ENCODE data around the gene ARID3A. TPM values are rescaled to one million over a fixed set of nuclear protein-coding genes. Genes with fewer than 3 reads are reported as not detected.

The ARID3A gene
- total RNA-seq, 1 experiment from 2014 or later, result 28.9 TPM

DNA sequence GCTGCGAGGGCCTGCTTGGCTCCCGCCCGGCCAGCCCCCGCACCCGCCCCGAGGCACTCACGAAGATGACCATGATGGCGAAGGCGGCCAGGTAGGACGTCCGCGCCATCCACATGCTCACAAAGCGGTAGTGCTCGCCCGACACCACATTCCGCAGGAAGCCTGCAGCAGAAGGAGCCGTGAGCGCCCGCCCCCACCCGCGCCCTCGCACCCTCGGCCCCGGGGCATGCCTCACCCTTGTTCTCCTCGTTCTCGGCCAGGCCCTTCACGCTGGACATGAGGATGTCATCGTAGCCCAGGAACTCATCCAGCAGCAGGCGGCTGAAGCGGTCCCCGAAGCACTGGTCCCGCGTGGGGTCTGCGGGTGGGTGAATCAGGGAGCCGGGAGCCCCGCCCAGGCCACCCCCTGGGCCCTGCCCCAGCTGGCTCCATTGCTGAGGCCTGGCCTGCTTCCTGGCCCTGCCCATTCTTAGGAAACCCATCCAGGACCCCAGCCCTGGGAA, 86.0 kb downstream of the ARID3A start:
- Histone ChIP-seq H3K4me3 (ENCODE audit: low read depth in 2 of 2, low read length in 2 of 2) (no peak overlapping the region), H3K9me3 (ENCODE audit: control insufficient read depth, insufficient read depth, low read depth, low read length) (no peaks in the 10 kb centered on the region), H3K27ac (ENCODE audit: low read length) (no peak overlapping the region), H3K4me1 (ENCODE audit: control insufficient read depth, insufficient read depth, low read length) (peaks cover 5% of the 10 kb centered on the region), H3K36me3 (ENCODE audit: control insufficient read depth, insufficient read depth, low read length) (no peaks in the 10 kb centered on the region), H3K27me3 (ENCODE audit: control insufficient read depth, insufficient read depth, low read length) (no peaks in the 10 kb centered on the region)
- in situ Hi-C loops (cut with HindIII; ENCODE audit: low pct_unique_long_range_greater_than_20kb, low sequenced_read_pairs) (no loop called here), intact Hi-C loops (cut with micrococcal nuclease; ENCODE audit: unreplicated experiment) (no loop called here)
- no peak for DNase-seq (ENCODE audit: low read depth, low spot score)
- BruUV-seq (replicated peaks), result no TSS peak
- TF ChIP-seq, protein P1, sequence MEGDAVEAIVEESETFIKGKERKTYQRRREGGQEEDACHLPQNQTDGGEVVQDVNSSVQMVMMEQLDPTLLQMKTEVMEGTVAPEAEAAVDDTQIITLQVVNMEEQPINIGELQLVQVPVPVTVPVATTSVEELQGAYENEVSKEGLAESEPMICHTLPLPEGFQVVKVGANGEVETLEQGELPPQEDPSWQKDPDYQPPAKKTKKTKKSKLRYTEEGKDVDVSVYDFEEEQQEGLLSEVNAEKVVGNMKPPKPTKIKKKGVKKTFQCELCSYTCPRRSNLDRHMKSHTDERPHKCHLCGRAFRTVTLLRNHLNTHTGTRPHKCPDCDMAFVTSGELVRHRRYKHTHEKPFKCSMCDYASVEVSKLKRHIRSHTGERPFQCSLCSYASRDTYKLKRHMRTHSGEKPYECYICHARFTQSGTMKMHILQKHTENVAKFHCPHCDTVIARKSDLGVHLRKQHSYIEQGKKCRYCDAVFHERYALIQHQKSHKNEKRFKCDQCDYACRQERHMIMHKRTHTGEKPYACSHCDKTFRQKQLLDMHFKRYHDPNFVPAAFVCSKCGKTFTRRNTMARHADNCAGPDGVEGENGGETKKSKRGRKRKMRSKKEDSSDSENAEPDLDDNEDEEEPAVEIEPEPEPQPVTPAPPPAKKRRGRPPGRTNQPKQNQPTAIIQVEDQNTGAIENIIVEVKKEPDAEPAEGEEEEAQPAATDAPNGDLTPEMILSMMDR (IDR thresholded peaks at IDR 0.05), result no peak
- TF ChIP-seq TCF7L2 (IDR thresholded peaks at IDR 0.05; ENCODE audit: low read depth, low read length), result no peak
- TF ChIP-seq SIN3A (IDR thresholded peaks at IDR 0.05; ENCODE audit: borderline replicate concordance, insufficient read depth, low read depth, low read length), result no peak
- TF ChIP-seq POLR2AphosphoS5 (IDR thresholded peaks at IDR 0.05; ENCODE audit: low read depth, low read length), result no peak
- TF ChIP-seq, protein P2, sequence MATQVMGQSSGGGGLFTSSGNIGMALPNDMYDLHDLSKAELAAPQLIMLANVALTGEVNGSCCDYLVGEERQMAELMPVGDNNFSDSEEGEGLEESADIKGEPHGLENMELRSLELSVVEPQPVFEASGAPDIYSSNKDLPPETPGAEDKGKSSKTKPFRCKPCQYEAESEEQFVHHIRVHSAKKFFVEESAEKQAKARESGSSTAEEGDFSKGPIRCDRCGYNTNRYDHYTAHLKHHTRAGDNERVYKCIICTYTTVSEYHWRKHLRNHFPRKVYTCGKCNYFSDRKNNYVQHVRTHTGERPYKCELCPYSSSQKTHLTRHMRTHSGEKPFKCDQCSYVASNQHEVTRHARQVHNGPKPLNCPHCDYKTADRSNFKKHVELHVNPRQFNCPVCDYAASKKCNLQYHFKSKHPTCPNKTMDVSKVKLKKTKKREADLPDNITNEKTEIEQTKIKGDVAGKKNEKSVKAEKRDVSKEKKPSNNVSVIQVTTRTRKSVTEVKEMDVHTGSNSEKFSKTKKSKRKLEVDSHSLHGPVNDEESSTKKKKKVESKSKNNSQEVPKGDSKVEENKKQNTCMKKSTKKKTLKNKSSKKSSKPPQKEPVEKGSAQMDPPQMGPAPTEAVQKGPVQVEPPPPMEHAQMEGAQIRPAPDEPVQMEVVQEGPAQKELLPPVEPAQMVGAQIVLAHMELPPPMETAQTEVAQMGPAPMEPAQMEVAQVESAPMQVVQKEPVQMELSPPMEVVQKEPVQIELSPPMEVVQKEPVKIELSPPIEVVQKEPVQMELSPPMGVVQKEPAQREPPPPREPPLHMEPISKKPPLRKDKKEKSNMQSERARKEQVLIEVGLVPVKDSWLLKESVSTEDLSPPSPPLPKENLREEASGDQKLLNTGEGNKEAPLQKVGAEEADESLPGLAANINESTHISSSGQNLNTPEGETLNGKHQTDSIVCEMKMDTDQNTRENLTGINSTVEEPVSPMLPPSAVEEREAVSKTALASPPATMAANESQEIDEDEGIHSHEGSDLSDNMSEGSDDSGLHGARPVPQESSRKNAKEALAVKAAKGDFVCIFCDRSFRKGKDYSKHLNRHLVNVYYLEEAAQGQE (IDR thresholded peaks at IDR 0.05; ENCODE audit: insufficient read depth in 1 of 2, low read depth in 2 of 2, low read length in 1 of 2), result no peak
- no peak for ATAC-seq
- ChIA-PET CTCF (no interaction called here), POLR2A (no interaction called here)

DNA sequence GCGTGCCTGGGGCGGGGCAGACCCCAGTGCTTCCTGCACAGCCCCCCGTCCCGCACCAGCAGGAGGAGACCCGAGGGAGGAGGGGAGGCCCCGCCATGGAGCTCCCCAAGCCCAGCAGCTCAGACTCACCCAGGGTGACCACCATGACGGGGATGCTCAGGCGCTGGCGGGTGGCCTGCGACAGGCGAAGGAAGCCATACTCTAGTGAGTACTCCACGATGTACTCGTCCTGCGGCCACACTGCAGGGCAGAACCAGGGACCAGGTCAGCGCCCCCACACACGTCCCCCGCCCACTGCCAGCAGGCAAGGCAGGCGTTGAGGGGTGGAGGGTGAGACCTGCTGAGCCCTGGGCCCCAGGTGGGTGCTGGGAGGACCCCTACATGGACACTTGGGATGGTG, 86.5 kb downstream of the ARID3A start:
- BruUV-seq (replicated peaks), result no TSS peak
- no peak for DNase-seq (ENCODE audit: low read depth, low spot score)
- intact Hi-C loops (cut with micrococcal nuclease; ENCODE audit: unreplicated experiment), result no loop called here
- TF ChIP-seq POLR2AphosphoS5 (IDR thresholded peaks at IDR 0.05; ENCODE audit: low read depth, low read length) (no peak), TCF7L2 (IDR thresholded peaks at IDR 0.05; ENCODE audit: low read depth, low read length) (no peak), SIN3A (IDR thresholded peaks at IDR 0.05; ENCODE audit: borderline replicate concordance, insufficient read depth, low read depth, low read length) (no peak)
- ChIA-PET CTCF (no interaction called here), POLR2A (no interaction called here)
- no peaks in the 10 kb centered on the region for H3K27me3 ChIP-seq (ENCODE audit: control insufficient read depth, insufficient read depth, low read length)
- H3K4me1 ChIP-seq (ENCODE audit: control insufficient read depth, insufficient read depth, low read length), result peaks cover 9% of the 10 kb centered on the region
- H3K27ac ChIP-seq (ENCODE audit: low read length), result no peak overlapping the region
- H3K36me3 ChIP-seq (ENCODE audit: control insufficient read depth, insufficient read depth, low read length), result no peaks in the 10 kb centered on the region
- no peaks in the 10 kb centered on the region for H3K9me3 ChIP-seq (ENCODE audit: control insufficient read depth, insufficient read depth, low read depth, low read length)
- H3K4me3 ChIP-seq (ENCODE audit: low read depth in 2 of 2, low read length in 2 of 2), result no peak overlapping the region
- no peak for ATAC-seq
- in situ Hi-C loops (cut with HindIII; ENCODE audit: low pct_unique_long_range_greater_than_20kb, low sequenced_read_pairs), result no loop called here

DNA sequence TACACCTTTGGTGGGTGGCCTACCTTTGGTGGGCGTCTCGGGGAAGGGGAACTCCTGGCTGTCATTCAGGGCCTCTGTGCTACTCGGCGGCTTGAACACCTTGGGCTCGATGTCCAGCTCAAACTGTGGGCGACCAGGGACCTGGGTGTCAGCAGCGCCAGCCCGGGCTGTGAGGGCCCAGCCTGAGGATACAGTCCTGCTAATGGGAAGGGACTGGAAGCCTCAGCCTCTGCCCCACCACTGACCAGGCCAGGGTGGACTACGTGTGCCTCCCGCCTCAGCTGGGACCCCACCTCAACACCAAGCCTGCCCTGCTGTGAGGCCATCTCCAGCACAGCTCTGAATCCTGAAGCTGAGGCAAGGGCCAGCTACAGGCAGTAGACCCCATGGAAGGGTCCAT, 87.4 kb downstream of the ARID3A start:
- in situ Hi-C loops (cut with HindIII; ENCODE audit: low pct_unique_long_range_greater_than_20kb, low sequenced_read_pairs), result no loop called here
- BruUV-seq (replicated peaks), result no TSS peak

More for the DNA sequence above, 87.4 kb downstream of the ARID3A start:
- Histone ChIP-seq H3K27me3 (ENCODE audit: control insufficient read depth, insufficient read depth, low read length) (no peaks in the 10 kb centered on the region), H3K36me3 (ENCODE audit: control insufficient read depth, insufficient read depth, low read length) (no peaks in the 10 kb centered on the region), H3K27ac (ENCODE audit: low read length) (no peak overlapping the region), H3K9me3 (ENCODE audit: control insufficient read depth, insufficient read depth, low read depth, low read length) (no peaks in the 10 kb centered on the region), H3K4me1 (ENCODE audit: control insufficient read depth, insufficient read depth, low read length) (peaks cover 18% of the 10 kb centered on the region), H3K4me3 (ENCODE audit: low read depth in 2 of 2, low read length in 2 of 2) (no peak overlapping the region)
- ATAC-seq, result no peak
- DNase-seq (ENCODE audit: low read depth, low spot score), result no peak
- TF ChIP-seq TCF7L2 (IDR thresholded peaks at IDR 0.05; ENCODE audit: low read depth, low read length) (no peak), SIN3A (IDR thresholded peaks at IDR 0.05; ENCODE audit: borderline replicate concordance, insufficient read depth, low read depth, low read length) (no peak), POLR2AphosphoS5 (IDR thresholded peaks at IDR 0.05; ENCODE audit: low read depth, low read length) (no peak)
- TF ChIP-seq, protein P2 (IDR thresholded peaks at IDR 0.05; ENCODE audit: insufficient read depth in 1 of 2, low read depth in 2 of 2, low read length in 1 of 2), result no peak
- TF ChIP-seq, protein P1 (IDR thresholded peaks at IDR 0.05), result no peak
- CTCF ChIA-PET, result no interaction called here
- POLR2A ChIA-PET, result no interaction called here
- intact Hi-C loops (cut with micrococcal nuclease; ENCODE audit: unreplicated experiment), result no loop called here

Measured in Panc1 (cell line).